ENCODE measurements around the gene EMP3.

DNA sequence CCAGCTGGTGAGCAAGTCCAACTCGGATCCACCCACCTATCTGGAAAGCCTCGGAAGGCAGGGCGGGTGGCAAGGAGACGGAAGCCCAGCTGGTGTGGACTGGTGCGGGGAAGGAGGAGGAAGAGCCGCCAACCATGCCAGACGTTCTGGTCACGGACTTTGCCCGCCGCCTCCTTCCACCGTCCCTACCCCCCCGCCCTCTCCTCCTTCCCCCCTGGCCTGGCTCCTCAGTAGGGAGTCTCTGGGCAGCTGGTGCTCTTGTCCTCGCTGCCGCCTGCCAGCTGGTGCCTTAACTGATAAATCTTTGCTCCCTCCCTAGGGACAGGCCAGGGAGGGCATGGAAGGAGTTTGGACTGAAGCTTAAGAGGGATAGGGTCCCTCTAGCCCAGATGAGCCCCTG, 43.6 kb downstream of the EMP3 start:
- TF ChIP-seq CREB1 (CRISPR knock-in tag; IDR thresholded peaks at IDR 0.05) = no peak
- no peak for TF ChIP-seq CTCF (IDR thresholded peaks at IDR 0.05)
- TF ChIP-seq JUN (CRISPR knock-in tag; IDR thresholded peaks at IDR 0.05) = no peak
- no peak for TF ChIP-seq TP53 (CRISPR knock-in tag; IDR thresholded peaks at IDR 0.05)

Data from WTC11 (cell line).